Measurements from ENCODE around the gene PNPLA5. TPM values are rescaled to one million over a fixed set of nuclear protein-coding genes. Genes with fewer than 3 reads are reported as not detected.

PNPLA5 gene
- total and polyA plus RNA-seq, 10 donors, result not detected

DNA sequence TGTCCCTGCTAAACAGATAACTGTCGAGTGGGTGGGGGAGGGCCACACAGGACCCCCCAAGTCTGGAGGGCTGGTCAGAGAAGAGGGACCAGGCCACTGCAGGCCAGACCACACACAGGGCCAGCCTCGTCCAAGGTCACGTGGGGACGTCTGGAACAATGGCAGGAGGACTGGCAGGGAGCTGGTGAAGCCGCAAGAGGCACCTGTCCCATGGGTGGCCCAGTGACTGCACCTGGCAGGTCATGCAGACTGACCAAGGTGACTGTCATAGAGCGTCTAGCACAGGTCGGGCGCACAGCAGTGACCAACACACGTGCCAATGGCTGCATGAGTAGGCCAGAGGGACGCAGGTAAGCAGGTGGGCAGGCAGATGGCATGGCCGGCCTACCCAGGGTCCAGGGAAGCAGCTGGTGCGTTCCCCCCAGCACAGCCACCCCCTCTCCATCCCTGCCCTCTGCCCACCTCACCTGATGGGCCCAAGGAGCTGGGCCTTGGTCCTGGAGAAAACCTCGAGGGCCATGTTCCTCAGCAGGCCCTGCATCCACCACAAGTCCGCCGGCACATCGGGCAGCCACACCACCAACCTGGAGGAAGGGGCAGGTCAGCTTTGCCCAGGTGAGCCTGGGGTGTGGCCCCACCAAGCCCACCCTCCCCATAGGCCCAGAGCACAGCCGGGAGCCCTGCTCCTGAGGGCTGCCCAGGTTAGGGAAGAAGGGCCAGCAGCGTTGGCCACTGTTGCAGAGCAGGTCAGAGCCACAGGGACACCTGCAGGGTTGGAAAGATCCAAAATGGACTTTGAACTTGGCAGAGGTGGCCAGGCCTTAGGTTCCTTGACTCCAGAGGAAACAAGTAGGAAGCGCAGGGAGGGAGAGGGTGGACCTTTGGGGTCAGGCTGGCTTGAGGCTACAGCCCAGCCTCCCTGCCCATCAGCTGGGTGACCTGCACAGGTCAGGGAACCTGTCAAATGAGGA is 10.4 kb downstream of the PNPLA5 start:
- peaks cover 0 to 10% (median 6%) of the 10 kb centered on the region in 6 donors for H3K4me1 ChIP-seq
- H3K36me3 ChIP-seq, result no peaks in the 10 kb centered on the region
- H3K27ac ChIP-seq, result no peak overlapping the region
- 78 to 88% (median 81%) methylated on average over 6 to 19 of the region's 19 CpGs for WGBS, 5 donors
- TF ChIP-seq, protein P1, sequence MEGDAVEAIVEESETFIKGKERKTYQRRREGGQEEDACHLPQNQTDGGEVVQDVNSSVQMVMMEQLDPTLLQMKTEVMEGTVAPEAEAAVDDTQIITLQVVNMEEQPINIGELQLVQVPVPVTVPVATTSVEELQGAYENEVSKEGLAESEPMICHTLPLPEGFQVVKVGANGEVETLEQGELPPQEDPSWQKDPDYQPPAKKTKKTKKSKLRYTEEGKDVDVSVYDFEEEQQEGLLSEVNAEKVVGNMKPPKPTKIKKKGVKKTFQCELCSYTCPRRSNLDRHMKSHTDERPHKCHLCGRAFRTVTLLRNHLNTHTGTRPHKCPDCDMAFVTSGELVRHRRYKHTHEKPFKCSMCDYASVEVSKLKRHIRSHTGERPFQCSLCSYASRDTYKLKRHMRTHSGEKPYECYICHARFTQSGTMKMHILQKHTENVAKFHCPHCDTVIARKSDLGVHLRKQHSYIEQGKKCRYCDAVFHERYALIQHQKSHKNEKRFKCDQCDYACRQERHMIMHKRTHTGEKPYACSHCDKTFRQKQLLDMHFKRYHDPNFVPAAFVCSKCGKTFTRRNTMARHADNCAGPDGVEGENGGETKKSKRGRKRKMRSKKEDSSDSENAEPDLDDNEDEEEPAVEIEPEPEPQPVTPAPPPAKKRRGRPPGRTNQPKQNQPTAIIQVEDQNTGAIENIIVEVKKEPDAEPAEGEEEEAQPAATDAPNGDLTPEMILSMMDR (IDR thresholded peaks at IDR 0.05 in 8 of 11, conservative IDR thresholded peaks at IDR 0.05 in 3 of 11), result no peak
- no peak for TF ChIP-seq POLR2AphosphoS5 (IDR thresholded peaks at IDR 0.05)
- no peak for TF ChIP-seq POLR2A (IDR thresholded peaks at IDR 0.05)
- DNase-seq, result peak; percentile 66
- no peaks in the 10 kb centered on the region for H3K9me3 ChIP-seq
- H3K27me3 ChIP-seq (replicated peaks in 1 of 7), result peaks cover 0 to 90% (median 6%) of the 10 kb centered on the region in 7 donors
- H3K4me3 ChIP-seq, result no peak overlapping the region
- intact Hi-C loops (cut with DNase I; ENCODE audit: low total_unique reads), result loop anchor here (10.0 kb wide), 1 partner anchor 487 kb away; no protein-coding TSS in a partner anchor

DNA sequence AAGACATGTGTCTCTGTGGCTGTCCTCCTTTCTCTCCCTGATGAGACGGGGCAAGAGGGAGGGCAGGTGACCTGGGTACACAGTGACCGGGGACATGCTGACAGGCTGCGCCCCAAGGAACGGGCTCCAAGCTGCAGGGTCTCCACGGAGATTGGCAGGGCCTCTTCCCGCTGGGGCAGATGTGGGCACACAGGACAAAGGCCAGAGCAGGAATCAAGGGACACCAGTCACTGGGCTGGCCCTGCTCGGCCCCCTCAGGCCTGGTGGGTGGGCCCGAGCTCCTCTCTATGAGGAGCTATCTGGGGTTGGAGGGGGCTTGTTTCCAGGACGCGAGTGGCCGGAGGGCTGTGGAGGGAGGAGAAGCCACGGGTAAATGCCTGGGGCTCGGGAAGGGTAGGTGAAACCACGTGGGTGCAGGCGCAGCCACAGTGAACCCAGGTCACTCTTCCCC is 11.2 kb downstream of the PNPLA5 start:
- intact Hi-C loops (cut with DNase I; ENCODE audit: low total_unique reads), result loop anchor here (10.0 kb wide), 1 partner anchor 486 kb away; no protein-coding TSS in a partner anchor
- Histone ChIP-seq H3K27ac (no peak overlapping the region), H3K36me3 (no peaks in the 10 kb centered on the region), H3K27me3 (replicated peaks in 1 of 7) (peaks cover 0 to 90% (median 6%) of the 10 kb centered on the region in 7 donors), H3K4me1 (peaks cover 0 to 10% (median 6%) of the 10 kb centered on the region in 6 donors), H3K9me3 (no peaks in the 10 kb centered on the region), H3K4me3 (no peak overlapping the region)
- DNase-seq, result peak; percentile 61
- 76 to 84% (median 81%) methylated on average over 13 to 15 of the region's 15 CpGs for WGBS, 5 donors
- TF ChIP-seq POLR2A (IDR thresholded peaks at IDR 0.05) (no peak), POLR2AphosphoS5 (IDR thresholded peaks at IDR 0.05) (no peak)
- TF ChIP-seq, protein P1 (IDR thresholded peaks at IDR 0.05 in 8 of 11, conservative IDR thresholded peaks at IDR 0.05 in 3 of 11), result no peak

DNA sequence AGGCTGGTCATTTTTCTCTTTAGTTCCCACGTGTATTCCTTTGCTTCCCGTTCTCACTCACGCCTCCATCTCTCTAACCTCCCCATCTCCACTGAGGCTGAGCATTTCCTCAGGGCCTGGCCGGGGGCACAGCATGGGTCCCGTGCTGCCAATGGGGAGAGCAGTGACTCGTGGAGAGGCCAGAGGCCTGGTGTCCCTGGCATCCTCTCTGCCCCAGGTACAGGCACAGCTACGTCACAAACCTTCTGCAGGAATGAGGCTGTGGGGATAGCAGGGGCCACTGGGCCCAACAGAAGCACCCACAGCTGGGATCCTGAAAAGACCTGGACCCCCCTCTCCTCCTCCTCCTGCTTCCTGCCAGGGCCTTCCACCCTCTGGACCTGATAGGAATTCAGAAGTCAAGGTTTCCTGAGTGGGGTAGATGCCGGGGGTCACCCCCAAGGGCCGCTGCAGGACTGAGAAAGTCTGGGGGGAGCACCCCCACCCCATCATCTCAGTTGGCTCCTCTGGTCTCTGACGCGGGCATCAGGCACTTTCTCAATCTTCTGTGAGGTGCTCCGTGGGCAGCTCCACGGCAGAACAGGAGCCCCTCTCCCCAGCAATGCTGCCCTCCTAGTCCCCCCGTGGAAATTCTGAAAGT is 11.8 kb downstream of the PNPLA5 start:
- Histone ChIP-seq H3K4me3 (no peak overlapping the region), H3K4me1 (peaks cover 0 to 10% (median 6%) of the 10 kb centered on the region in 6 donors), H3K9me3 (no peaks in the 10 kb centered on the region), H3K27ac (no peak overlapping the region), H3K36me3 (no peaks in the 10 kb centered on the region), H3K27me3 (replicated peaks in 1 of 7) (peaks cover 0 to 89% (median 6%) of the 10 kb centered on the region in 7 donors)
- peak; percentile 24 for DNase-seq
- WGBS, 5 donors, result 64 to 72% (median 67%) methylated on average over 8 to 14 of the region's 14 CpGs
- TF ChIP-seq POLR2AphosphoS5 (IDR thresholded peaks at IDR 0.05) (no peak), POLR2A (IDR thresholded peaks at IDR 0.05) (no peak)
- TF ChIP-seq, protein P1 (IDR thresholded peaks at IDR 0.05 in 8 of 11, conservative IDR thresholded peaks at IDR 0.05 in 3 of 11), result no peak
- intact Hi-C loops (cut with DNase I; ENCODE audit: low total_unique reads), result loop anchor here (10.0 kb wide), 1 partner anchor 485 kb away; no protein-coding TSS in a partner anchor
